ENCODE results near the gene NIPAL3.
A peak's percentile ranks its signal among the peaks of the same experiment; 100 is the strongest.

NIPAL3 gene

DNA sequence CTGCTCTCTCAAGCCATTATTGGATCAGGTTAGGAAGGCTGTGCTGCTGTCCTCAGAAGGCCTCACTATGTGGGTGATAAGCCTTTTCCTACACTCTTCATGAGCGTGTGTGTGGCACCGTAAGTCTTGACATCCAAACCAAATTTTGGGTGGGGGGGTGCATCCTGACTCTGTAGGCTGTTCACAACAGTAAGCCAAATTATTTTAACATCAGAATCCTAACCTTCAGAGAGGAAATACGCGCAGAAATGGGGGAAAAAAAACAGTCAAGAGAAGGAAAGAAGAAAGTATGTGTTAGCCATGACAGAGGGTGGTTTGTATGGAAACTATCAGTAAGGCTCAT lies 23.0 kb upstream of the NIPAL3 start:
- Histone ChIP-seq H3K9me2 (replicated peaks; ENCODE audit: insufficient read depth, low read length) (no peaks in the 10 kb centered on the region), H3K4me2 (ENCODE audit: low read depth, low read length, poor library complexity, severe bottlenecking) (peak overlapping the region; percentile 83), H3K4me3 (ENCODE audit: insufficient read depth, low read length, poor library complexity, severe bottlenecking) (no peak overlapping the region), H3F3A (ENCODE audit: insufficient read depth) (peaks cover 31% of the 10 kb centered on the region), H3K9ac (ENCODE audit: low read length) (peak overlapping the region; percentile 56), H4K20me1 (ENCODE audit: low read depth, low read length) (no peaks in the 10 kb centered on the region), H2AFZ (ENCODE audit: low read depth, low read length, severe bottlenecking) (peak overlapping the region; percentile 72), H3K27me3 (ENCODE audit: low read length) (no peaks in the 10 kb centered on the region), H3K79me2 (ENCODE audit: insufficient read depth, low read length) (no peaks in the 10 kb centered on the region), H3K9me3 (ENCODE audit: insufficient read depth, low read length) (no peaks in the 10 kb centered on the region), H3K27ac (ENCODE audit: low read depth, low read length) (peak overlapping the region; percentile 92), H3K36me3 (ENCODE audit: low read length) (no peaks in the 10 kb centered on the region)
- no peak for TF ChIP-seq EZH2phosphoT487 (conservative IDR thresholded peaks at IDR 0.05; ENCODE audit: low read length)
- TF ChIP-seq, protein P1, sequence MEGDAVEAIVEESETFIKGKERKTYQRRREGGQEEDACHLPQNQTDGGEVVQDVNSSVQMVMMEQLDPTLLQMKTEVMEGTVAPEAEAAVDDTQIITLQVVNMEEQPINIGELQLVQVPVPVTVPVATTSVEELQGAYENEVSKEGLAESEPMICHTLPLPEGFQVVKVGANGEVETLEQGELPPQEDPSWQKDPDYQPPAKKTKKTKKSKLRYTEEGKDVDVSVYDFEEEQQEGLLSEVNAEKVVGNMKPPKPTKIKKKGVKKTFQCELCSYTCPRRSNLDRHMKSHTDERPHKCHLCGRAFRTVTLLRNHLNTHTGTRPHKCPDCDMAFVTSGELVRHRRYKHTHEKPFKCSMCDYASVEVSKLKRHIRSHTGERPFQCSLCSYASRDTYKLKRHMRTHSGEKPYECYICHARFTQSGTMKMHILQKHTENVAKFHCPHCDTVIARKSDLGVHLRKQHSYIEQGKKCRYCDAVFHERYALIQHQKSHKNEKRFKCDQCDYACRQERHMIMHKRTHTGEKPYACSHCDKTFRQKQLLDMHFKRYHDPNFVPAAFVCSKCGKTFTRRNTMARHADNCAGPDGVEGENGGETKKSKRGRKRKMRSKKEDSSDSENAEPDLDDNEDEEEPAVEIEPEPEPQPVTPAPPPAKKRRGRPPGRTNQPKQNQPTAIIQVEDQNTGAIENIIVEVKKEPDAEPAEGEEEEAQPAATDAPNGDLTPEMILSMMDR (IDR thresholded peaks at IDR 0.05; ENCODE audit: insufficient read depth, low read length, poor library complexity, severe bottlenecking): no peak

DNA sequence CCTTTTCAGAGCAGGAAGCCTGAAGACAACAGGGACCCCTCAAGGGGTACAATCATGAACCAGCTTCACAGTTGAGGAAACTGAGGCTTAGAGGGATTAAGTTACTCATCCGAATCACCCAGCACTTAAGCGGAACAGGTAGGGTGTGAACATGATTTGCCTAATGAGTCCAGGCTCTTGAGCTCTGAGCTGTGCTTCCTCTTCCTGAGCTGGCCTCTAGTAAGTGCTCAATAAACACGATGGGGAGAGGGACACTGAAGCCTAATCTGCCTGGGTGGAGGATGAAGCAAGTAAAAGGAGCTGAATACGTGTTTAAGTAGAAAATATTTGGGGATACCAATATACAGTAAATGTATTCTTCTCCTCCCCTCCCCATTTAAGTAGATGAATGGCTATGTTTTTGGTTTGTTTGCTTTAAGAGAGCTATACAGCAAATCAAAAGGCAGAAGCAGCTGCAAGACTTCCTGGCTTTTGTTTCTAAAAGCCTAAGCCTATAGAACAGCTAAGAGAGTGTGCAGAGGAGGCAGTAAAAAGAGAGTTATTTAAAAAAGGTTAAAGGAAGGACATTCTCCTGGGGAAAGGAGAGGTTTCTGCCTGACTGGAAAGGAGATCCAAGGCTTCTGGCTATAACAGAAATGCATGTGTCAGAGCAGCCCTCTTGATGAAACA lies 22.5 kb upstream of the NIPAL3 start:
- H3K36me3 ChIP-seq (ENCODE audit: low read length): no peaks in the 10 kb centered on the region
- no peaks in the 10 kb centered on the region for H3K9me3 ChIP-seq (ENCODE audit: insufficient read depth, low read length)
- H3K27ac ChIP-seq (ENCODE audit: low read depth, low read length): peak overlapping the region; percentile 92
- peak overlapping the region; percentile 83 for H3K4me2 ChIP-seq (ENCODE audit: low read depth, low read length, poor library complexity, severe bottlenecking)
- peak overlapping the region; percentile 56 for H3K9ac ChIP-seq (ENCODE audit: low read length)
- no peaks in the 10 kb centered on the region for H4K20me1 ChIP-seq (ENCODE audit: low read depth, low read length)
- peaks cover 31% of the 10 kb centered on the region for H3F3A ChIP-seq (ENCODE audit: insufficient read depth)
- H3K27me3 ChIP-seq (ENCODE audit: low read length): no peaks in the 10 kb centered on the region
- no peak overlapping the region for H3K4me3 ChIP-seq (ENCODE audit: insufficient read depth, low read length, poor library complexity, severe bottlenecking)
- H3K79me2 ChIP-seq (ENCODE audit: insufficient read depth, low read length): no peaks in the 10 kb centered on the region
- TF ChIP-seq, protein P1 (IDR thresholded peaks at IDR 0.05; ENCODE audit: insufficient read depth, low read length, poor library complexity, severe bottlenecking): no peak
- peak overlapping the region; percentile 72 for H2AFZ ChIP-seq (ENCODE audit: low read depth, low read length, severe bottlenecking)
- H3K9me2 ChIP-seq (replicated peaks; ENCODE audit: insufficient read depth, low read length): no peaks in the 10 kb centered on the region

DNA sequence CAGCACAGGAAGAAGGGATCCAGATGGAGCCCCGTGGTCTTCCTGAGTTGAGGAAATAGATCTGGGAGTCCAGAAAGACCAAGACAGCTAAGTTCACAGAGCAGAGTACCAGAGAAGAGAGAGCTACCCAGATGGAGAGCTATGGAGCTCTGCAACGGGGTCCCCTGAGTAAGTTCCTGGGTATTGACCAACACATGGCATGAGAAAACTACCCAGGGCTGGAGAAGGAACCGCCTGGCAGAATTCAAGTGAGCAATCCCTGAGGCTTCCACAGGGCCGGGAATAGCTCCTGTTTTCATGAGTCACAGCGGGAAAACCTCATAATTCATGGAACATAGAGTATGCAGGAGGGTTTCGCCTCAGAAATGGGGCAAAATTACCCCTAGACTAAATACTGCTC lies 21.7 kb upstream of the NIPAL3 start:
- H3K27ac ChIP-seq (ENCODE audit: low read depth, low read length): peak overlapping the region; percentile 92
- H3K9ac ChIP-seq (ENCODE audit: low read length): peak overlapping the region; percentile 10; the same call in 1 of the 2 replicates
- H3K9me3 ChIP-seq (ENCODE audit: insufficient read depth, low read length): no peaks in the 10 kb centered on the region
- TF ChIP-seq, protein P1 (IDR thresholded peaks at IDR 0.05; ENCODE audit: insufficient read depth, low read length, poor library complexity, severe bottlenecking): no peak
- no peak for TF ChIP-seq EZH2phosphoT487 (conservative IDR thresholded peaks at IDR 0.05; ENCODE audit: low read length)
- H3K79me2 ChIP-seq (ENCODE audit: insufficient read depth, low read length): no peaks in the 10 kb centered on the region
- peak overlapping the region; percentile 83 for H3K4me2 ChIP-seq (ENCODE audit: low read depth, low read length, poor library complexity, severe bottlenecking)
- H3K9me2 ChIP-seq (replicated peaks; ENCODE audit: insufficient read depth, low read length): no peaks in the 10 kb centered on the region
- H3K36me3 ChIP-seq (ENCODE audit: low read length): no peaks in the 10 kb centered on the region
- H4K20me1 ChIP-seq (ENCODE audit: low read depth, low read length): no peaks in the 10 kb centered on the region
- no peak overlapping the region for H3K4me3 ChIP-seq (ENCODE audit: insufficient read depth, low read length, poor library complexity, severe bottlenecking)
- peaks cover 31% of the 10 kb centered on the region for H3F3A ChIP-seq (ENCODE audit: insufficient read depth)
- H3K27me3 ChIP-seq (ENCODE audit: low read length): no peaks in the 10 kb centered on the region
- H2AFZ ChIP-seq (ENCODE audit: low read depth, low read length, severe bottlenecking): no peak overlapping the region

Measured in SU-DHL-6 (cell line).